Embryonic facial prominence (tissue), 1 donor: Measurements from ENCODE around the gene SLC5A6.

Experiments used
- DNase-seq: peaks from one replicate; pipeline ENCODE4 v3.0.0-alpha.2; 2016; ENCODE audit errors: extremely low spot score

Gene SLC5A6

DNA sequence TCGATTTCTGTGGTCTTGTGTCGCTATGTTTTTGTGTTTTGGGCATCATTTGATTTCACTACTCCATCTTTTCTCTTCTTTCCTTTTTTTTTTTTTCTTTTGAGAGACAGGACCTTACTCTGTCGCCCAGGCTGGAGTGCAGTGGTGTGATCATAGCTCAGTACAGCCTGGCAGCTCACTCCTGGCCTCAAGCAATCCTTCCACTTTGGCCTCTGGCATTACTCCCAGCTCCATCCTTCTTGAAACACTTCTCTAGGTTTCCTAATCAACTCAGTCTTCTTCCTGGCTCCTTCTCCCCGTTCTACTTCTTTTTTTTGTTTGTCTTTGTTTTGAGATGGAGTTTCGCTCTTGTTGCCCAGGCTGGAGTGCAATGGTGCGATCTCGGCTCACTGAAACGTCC lies 36.7 kb downstream of the SLC5A6 start:
- no peak for DNase-seq

DNA sequence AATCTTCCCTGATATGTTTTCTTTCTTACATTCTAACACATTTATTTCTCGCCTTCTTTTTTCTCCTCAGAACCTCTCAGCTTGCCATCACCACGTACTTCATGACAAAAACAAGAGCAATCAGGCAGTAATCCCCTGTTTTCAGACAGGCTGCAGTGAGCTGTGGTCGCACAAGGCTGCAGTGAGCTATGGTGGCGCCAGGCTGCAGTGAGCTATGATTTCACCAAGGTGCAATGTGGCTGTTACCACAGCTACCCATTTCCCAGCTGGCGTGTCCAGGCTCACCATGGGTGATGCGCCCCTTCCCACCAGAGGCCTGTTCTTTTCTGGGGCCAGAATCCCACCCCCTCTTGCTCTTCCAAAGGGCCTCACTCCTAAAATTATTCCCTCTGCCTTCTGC lies 37.4 kb downstream of the SLC5A6 start:
- DNase-seq, result no peak

DNA sequence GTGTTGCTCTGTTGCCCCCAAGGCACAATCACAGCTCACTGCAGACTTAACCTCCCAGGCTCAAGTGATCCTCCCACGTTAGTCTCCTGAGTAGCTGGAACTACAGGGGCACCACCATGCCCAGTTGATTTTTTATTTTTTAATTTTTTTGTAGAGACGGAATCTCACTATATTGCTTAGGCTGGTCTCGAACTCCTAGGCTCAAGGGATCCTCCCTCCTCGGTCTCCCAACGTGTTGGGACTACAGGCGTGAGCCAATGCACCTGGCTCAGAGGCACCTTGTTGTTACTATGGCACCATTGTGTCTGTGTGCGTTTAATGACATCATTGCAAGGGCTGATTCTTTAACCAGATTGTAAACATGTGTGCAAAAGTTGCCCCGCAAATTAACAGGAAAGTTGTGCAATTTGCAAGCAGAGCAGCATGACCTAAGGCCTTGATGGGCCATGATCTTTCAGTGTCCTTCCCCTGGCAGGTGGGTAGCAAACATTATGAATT lies 40.7 kb downstream of the SLC5A6 start:
- DNase-seq, result no peak

DNA sequence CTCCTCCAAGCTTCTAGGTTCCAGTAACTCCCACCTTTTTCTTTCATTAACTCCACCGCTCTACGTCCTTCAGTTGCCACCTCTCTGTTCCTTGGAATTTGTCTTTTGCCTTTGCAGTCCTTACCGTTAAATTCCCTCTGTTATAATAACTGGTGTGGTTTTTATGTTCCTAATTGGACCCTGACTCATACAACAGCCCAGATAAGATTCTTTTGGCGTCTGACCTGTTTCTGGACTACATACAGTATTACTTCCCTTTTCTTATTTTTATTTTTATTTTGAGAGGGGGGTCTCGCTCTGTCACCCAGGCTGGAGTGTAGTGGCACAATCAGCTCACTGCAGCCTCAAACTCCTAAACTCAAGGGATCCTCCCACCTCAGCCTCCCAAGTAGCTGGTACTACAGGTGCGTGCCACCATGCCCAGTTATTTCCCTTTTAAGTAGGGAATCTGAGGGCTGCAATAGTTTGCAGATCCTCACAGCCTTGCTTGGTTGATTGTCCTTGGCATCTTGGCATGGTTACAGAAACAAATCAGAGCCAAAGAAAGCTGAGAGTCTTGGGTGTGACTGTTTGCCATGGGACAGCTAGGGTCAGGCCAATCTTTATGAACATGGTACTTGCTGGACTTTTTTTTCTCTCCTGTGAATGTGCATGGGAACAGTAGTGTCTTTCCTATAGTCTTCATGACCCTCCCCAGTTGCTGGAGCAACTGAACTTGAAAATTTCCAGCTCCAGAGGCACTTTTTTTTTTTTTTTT lies 41.3 kb downstream of the SLC5A6 start:
- no peak for DNase-seq

DNA sequence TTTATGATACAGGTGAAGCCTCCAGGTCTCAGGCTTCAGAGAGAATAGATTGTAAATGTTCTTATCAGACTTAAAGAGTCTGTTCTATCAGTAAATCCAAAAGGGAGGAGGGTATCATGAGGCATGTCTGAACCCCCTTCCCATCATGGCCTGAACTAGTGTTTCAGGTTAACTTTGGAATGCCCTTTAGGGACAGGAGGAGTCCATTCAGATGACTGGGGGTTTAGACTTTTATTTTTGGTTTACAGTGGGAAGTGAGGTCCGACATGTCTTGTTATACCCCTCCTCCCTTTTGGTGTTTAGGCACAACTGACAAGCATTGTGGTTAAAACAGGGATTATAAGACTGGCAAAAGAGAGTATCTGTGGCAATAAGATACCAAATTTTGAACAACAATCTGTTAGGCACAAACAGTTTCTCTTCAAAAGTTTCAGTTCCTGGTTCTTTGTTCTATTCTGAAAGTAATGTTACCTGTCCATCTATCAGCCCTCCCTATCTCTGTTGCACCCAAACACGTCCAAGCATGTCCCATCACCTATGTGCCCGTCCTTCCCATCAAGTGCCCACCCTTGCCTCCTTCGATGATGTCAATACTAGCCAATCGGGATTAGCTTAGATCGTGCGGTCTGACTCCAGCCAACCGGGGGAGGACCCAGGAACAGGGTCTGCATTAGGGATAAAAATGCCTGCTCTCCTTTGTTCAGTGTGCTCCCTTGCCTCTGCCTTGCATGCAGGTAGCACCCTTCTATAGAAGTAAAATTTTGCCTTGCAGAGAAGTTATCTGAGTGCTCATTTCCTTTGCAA lies 46.9 kb downstream of the SLC5A6 start:
- DNase-seq, result no peak

DNA sequence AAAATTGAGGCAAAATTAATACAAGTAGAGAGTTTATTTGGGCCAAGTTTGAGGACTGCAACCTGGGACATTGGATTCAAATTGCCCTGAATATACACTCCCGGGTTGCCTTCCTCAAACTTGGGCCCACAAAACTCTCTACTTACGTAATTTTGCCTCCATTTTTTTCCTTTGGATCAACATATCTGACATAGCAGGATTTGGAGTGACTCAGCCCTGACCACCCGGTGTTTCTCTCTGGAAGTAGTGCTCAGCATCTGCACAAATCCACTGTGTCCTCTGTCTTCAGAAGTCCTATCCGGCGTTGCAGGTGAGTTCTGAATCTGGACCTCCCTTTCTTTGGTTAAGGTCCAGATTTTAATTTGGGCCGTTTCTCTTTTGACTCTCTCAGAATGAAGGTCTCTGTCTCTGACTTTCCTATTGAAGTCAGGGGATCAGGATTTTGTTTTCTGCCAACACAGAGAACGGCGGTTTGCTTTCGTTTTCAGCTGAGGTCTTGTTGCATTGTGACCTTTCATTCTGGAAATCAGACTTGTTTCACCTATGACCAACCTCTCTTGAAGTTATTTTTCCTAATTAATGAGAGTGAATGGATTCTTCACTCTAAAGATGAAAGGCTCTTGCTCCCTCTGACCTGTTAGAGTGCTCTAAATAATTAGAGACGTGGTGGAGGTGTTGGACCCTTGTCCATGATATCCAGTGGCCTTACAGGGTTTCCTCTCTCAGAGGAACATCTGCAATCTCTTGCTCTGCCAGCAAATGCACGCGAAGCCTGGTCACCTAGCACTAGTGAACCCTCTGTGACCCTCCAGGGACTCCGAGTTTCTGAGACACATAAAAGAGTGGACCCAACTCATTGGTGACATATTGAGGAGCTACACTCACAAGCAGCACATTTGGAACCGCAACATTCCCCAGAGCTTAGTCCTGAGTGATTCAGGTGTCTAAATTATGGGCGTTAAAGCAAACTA lies 49.6 kb downstream of the SLC5A6 start:
- no peak for DNase-seq

DNA sequence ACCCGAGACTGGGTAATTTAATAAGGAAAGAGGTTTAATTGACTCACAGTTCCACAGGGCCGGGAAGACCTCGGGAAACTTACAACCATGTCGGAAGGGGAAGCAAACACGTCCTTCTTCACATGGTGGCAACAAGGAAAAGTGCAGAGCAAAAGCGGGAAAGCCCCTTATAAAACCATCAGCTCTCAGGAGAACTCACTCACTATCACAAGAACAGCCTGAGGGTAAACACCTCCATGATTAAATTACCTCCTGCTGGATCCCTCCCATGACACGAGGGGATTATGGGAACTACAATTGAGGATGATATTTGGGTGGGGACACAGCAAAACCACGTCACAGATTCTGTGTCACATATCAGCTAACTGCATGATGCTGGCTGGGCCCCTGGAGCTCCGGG lies 51.9 kb downstream of the SLC5A6 start:
- no peak for DNase-seq

DNA sequence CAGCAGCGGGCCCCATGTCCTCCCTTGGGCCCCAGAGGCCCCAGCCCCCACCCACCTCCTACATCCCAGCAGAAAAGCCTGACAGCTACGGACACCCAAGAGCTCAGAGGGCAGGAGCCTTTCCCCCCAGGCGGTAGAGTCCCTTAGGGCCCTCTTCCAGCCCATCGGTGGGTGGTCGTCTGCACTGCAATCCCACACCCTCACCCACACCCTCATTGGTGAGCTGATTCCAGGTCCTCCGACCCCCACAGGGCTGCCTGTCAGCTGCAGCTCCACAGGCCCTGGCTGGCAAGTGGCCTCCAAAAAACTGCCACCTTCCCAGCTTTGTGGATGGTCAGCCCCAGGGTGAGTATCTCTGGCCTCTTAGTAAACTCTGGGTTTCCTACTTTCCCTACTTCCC lies 52.8 kb downstream of the SLC5A6 start:
- no peak for DNase-seq

DNA sequence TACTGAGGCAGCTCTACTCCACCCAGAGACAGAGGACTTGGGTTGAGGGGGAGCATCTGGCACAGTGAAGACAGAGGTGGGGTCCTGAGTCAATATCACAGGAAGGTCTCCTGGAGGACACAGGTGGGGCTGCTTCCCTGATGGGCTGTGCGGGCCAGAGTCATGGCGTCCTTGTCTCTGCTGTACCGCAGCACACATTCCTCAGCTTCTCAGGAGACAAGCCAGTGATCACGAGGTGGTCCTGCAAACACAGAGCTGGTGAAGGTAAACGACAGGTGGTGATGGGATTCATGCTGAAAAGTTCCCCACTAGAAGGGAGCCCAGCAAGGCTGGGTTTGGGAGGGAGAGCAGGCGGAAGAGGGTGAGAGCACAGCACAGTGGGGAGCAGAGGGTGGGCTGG lies 53.6 kb downstream of the SLC5A6 start:
- no peak for DNase-seq

DNA sequence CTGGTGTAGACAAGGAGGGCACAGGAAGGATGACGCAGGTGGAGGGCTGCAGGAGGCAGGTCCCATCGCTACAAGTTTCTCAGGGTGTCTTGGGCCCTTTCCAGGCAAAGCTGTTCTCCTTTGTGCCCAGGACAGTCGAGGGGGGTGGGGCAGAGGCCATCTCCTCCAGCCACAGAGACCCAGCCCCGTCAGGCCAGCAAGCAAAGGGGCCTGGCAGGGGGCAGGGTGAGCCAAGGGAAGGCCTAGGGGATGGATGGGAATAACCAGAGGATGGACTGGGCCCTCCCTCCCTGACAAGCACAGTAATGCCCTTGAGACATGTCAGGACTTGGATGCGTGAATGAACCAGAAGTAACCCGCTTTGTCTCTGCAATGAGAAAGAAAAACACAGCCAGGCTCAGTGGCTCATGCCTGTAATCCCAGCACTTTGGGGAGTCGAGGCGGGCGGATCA lies 57.0 kb downstream of the SLC5A6 start:
- no peak for DNase-seq

DNA sequence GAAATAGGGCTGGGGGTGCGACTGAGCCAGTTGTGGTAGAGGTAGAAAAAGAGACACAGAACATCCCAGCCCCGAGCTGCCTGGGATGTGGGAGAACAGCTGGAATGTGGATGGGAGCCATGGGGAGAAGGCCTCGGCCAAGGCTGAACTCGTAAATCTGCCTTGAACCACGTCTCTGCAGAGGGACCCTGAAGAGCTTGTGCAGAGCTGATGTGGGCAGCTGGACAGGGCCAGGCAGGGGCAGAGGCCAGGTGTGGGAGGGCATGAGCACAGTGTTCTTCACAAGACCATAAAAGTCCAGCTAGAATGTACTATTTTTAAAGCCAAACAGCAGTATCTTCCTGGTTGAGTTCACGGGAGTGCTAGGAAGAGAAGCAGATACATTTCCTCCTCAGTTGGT lies 57.6 kb downstream of the SLC5A6 start:
- no peak for DNase-seq

DNA sequence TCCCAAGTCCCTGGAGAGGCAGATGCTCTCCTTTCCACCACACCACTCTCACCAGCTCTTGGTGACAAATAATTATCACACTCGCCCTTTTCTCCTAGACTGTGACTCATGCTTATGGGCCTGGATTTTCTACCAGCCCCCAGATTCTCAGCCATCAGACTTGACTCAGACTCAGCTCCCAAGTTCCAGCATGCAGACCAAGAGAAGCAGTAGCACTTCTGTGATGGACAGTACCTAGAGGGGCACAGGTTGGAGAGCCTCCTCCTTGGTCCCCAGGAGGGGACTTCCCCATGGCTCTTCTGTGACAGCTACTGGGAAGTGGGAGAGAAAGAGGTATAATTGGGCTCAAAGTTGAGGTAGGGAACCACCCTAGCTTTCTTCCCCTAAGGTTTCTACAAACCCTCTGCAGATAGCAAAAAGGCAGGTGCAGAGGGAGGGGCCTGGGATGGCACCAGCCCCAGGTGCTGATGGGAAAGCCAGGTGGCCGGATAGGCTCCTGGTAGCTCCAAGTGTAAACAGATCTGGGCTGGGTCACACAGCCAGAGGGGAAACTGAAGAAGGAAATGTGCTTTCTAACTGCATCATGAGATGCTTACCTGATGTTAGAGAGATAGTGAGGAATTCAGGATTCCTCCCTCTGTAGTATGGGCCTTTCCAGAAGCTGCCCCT lies 59.1 kb downstream of the SLC5A6 start:
- DNase-seq, result no peak

DNA sequence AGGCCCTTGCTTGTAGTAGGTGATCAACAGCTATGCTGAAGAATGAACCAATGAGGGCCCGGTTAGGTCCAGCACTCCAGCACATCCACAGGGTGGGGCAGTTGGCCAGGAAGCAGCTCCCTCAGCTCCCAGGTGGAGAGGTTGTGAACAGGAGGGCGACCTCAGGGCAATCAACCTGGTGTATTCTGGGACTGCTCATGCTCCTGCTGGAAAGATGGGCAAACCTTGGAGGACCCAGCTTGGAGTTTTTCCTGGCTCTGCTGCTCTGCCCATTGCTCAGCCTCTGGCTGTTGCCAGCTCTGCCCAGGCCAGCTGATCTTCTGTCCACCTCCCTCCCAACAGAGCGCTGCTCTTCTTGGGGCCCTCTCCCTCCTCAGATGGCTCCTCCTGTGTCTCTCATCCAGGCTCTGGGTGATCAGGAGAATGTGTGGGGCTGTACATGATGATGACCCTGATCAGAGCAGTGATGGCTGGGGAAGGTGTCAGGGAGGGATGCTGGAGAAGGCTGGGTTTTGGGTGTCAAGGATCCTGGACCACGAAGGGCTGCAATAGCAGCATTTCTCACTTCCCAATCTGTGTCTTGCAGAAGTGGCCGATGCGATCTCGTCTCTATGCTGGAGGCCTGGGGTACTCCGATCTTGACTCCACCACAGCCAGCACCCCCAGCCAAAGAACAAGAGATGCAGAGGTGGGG lies 59.8 kb downstream of the SLC5A6 start:
- DNase-seq, result no peak

DNA sequence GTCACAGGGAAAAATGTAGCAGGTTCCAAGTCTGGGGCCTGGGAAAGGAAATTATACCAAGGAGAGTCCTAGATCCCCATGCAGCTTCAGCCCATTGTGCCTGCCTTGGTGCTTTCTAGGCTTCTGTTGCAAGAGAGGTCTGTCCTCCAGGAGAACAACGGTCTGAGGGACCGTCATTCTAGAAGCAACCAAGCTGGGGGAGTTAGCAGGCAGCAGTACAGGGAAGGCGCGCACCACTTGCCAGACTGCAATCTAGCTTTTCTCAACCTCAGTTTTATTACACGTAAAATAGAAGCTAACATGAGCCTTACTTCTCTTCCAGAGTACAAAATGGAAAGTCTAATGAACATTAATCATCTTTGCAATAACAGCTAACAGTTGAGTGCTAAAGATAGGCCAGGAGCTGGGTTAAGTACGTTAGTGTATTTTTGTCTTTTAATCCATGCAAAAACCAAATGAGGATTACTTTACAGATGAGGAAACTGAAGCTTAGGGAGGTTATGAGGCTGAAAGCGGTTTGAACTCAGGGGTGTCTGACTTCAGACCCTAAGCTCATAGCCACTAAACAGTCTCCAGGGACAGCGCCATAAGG lies 61.3 kb downstream of the SLC5A6 start:
- DNase-seq, result no peak
